NB4 (cell line): Measurements from ENCODE around the gene CAMTA1.

Experiments
- DNase-seq: peaks from one replicate; pipeline ENCODE4 v3.0.0; 2010; ENCODE audit warnings: low read depth
- H3K4me3 ChIP-seq: one replicate; pipeline ENCODE4 v1.5.1; 2011; ENCODE audit warnings: mild to moderate bottlenecking, low read depth, low read length, moderate library complexity
- CTCF ChIP-seq: IDR thresholded peaks from one replicate; pipeline ENCODE4 v1.5.1; 2012; ENCODE audit warnings: low read depth, low read length
- MAX ChIP-seq: IDR thresholded peaks from 2 replicates; pipeline ENCODE4 v1.6.1; 2011; ENCODE audit warnings: low read depth, low read length
- MYC ChIP-seq: IDR thresholded peaks from 2 replicates; pipeline ENCODE4 v1.6.1; 2011; ENCODE audit warnings: low read depth, low read length
- POLR2A ChIP-seq: IDR thresholded peaks from 2 replicates; pipeline ENCODE4 v1.6.1; 2011; ENCODE audit warnings: mild to moderate bottlenecking; ENCODE audit not compliant: insufficient read length; ENCODE audit errors: extremely low read depth

The CAMTA1 gene

DNA sequence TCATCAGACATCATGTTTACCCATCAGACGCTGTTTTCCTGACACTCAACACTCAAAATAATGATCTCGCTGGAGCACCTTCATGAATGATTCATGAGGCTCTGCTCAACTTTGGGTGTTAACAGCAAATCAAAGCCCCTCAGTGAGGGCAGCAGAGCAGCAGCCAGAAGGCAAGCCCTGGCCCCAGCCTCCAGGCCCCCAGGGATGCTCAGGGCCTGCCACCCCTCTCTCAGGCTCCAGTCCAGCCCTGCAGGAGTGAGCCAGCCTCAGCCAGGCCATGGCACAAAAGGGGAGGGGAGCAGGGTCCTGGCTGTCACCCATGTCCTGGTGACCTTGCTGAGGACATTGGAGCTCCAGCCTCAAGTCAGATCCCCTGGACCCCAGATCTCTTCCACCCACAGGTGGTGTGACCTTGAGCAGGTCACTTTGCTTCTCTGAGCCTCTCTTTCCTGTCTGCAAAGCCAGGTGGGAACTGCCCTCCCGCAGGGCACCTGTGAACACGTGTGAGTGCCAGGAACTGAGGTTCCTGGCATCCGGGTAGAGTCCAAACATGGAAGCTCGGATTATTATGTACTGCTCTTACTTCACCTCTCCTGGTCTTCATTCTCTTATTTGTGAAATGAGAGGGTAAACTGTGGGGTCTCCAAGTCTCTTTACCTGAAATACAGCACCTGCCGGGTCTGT, 824.2 kb downstream of the CAMTA1 start:
- no peak for DNase-seq
- no peak for TF ChIP-seq MAX
- TF ChIP-seq MYC: no peak
- TF ChIP-seq CTCF: no peak
- no peak for TF ChIP-seq POLR2A

DNA sequence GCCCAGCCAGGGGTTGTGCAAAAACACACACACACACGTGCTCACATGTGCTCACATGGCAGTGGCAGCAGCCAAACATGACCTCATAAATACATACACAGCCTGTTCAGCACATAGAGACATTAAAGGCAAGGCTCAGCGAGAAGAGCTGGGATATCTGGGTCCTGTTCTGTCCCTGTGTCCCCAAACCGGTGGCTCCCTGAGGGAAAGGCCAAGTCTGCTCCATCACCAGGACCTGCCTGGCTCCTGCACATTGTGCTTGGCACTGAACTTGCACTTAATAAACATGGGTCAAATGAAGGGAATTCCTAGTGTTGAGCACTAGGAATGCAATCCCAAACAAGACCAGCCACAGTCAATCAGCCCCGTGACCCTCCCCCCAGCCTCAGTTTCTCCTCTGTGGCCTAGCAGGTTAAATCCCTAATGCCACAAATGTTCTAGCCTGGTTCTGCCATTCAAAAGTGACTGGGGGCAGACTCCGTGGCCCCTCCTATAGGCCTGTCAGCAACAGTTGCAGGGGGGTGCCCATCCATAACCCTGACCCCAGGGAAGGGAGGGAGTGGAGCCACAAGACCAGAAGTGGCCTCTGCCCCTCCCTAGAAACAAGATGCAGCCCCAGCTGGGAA, 825.0 kb downstream of the CAMTA1 start:
- no peak overlapping the region for H3K4me3 ChIP-seq
- TF ChIP-seq MAX (no peak), POLR2A (no peak), MYC (no peak), CTCF (no peak)
- no peak for DNase-seq

More for the DNA sequence above, 824.2 kb downstream of the CAMTA1 start:
- no peak overlapping the region for H3K4me3 ChIP-seq

DNA sequence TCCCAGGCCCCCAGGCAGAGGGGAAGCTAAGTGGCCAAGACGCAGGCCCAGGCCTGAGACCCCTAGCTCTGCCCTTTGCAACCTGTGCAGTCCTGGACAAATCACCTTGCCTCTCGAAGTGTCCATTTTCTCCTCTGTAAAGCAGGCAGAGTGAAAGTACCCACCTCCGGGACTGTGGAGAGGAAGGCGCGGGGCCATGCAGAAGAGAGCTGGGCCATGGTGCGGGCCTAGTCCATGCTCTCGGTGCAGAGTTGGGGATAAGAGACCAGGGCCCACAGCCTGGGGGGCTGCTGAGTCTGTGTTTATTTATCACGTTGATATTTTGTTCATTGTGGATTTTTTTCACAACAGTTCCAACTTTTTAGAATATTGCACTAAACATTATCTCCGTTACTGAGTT, 825.7 kb downstream of the CAMTA1 start:
- no peak for DNase-seq
- no peak for TF ChIP-seq MYC
- TF ChIP-seq POLR2A: no peak
- TF ChIP-seq MAX: no peak
- TF ChIP-seq CTCF: no peak
- no peak overlapping the region for H3K4me3 ChIP-seq

GRCh38 chr1:7611421-7612010, 826.3 kb downstream of the CAMTA1 start:
- no peak overlapping the region for H3K4me3 ChIP-seq
- TF ChIP-seq MAX (no peak), CTCF (no peak), POLR2A (no peak), MYC (no peak)
- no peak for DNase-seq

DNA sequence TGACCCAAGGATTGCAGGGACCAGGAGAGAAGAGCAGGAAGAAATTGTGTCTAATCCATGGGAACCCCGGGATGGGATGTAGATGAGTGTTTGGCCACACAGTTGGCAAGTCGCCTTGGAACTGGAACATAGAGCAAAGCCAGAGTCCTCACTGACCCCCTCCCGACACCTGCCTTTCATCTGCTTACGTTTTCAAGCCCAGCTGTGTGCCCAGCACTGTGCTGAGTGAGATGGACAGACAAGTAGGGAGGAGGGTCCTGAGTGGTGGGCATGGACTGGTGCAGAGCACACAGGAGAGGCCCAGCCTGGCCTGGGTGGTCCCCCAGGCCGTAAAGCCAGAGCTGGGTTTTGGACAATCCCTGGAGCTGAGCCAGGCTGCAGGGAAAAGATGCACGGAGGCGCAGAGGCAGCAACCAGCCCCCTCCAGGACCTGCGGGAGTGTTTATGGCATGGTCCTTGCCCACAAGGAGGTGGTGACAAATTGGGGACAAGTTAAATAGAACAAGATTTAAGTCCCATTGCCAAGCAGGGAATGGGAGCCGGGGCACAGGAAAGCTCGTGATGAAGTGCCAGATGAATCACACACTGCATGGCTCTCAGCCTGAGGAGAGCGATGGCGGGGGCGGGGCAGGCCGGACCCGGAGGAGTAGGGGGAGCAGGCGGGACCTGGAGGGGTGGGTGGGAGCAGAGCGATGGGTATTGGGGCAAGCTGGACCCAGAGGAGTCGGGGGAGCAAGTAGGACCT, 828.0 kb downstream of the CAMTA1 start:
- no peak overlapping the region for H3K4me3 ChIP-seq
- DNase-seq: no peak
- TF ChIP-seq MYC (no peak), POLR2A (no peak), CTCF (no peak), MAX (no peak)
